Measurements from ENCODE around the gene IL21R.

DNA sequence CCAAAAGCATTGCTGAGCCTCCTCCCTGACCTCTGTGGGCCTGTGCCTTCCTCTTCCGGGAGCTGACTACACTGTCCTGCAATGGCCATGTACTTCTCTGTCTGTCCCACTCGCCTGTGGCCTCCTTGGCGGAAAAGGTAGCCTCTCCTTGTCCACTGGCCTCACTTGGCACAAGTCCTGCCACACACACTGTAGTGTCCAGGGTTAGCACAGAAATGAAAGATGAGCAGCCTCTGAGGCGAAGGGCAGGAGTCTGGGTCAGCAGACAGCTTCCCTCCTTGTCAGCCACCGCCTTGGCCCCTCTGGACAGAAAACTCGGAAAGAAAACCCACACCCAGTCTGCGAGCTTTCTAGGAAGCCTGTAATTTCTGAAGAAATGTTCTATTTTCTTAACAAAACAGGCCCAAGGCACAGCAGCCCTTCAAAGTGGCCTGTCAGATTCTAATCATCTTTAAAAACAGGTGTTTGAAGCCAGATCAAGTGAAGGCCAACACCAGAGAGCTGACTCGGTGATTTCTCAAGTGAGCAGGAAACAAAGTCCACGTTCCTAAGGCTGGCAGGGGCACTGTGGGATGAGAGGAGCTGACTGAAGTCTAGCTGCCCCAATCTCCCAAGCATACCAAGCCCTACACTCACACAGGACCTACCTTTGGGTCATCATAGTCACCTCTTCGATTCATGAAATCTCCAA, 80.6 kb downstream of the IL21R start:
- TF ChIP-seq NFYA (IDR thresholded peaks at IDR 0.05; ENCODE audit: borderline replicate concordance, low read depth, low read length) (no peak), MYC (IDR thresholded peaks at IDR 0.05; ENCODE audit: insufficient read depth, insufficient read length, insufficient replicate concordance, low read length, severe bottlenecking) (no peak), CREB1 (IDR thresholded peaks at IDR 0.05; ENCODE audit: low read depth) (no peak)
- TF ChIP-seq, protein P1, sequence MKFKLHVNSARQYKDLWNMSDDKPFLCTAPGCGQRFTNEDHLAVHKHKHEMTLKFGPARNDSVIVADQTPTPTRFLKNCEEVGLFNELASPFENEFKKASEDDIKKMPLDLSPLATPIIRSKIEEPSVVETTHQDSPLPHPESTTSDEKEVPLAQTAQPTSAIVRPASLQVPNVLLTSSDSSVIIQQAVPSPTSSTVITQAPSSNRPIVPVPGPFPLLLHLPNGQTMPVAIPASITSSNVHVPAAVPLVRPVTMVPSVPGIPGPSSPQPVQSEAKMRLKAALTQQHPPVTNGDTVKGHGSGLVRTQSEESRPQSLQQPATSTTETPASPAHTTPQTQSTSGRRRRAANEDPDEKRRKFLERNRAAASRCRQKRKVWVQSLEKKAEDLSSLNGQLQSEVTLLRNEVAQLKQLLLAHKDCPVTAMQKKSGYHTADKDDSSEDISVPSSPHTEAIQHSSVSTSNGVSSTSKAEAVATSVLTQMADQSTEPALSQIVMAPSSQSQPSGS (IDR thresholded peaks at IDR 0.05; ENCODE audit: low read length) = no peak
- TF ChIP-seq, protein P2, sequence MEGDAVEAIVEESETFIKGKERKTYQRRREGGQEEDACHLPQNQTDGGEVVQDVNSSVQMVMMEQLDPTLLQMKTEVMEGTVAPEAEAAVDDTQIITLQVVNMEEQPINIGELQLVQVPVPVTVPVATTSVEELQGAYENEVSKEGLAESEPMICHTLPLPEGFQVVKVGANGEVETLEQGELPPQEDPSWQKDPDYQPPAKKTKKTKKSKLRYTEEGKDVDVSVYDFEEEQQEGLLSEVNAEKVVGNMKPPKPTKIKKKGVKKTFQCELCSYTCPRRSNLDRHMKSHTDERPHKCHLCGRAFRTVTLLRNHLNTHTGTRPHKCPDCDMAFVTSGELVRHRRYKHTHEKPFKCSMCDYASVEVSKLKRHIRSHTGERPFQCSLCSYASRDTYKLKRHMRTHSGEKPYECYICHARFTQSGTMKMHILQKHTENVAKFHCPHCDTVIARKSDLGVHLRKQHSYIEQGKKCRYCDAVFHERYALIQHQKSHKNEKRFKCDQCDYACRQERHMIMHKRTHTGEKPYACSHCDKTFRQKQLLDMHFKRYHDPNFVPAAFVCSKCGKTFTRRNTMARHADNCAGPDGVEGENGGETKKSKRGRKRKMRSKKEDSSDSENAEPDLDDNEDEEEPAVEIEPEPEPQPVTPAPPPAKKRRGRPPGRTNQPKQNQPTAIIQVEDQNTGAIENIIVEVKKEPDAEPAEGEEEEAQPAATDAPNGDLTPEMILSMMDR (IDR thresholded peaks at IDR 0.05 in 2 of 3, conservative IDR thresholded peaks at IDR 0.05 in 1 of 3; ENCODE audit: control insufficient read depth in 2 of 3, extremely low read depth in 1 of 3, insufficient read depth in 1 of 3, low read depth in 3 of 3, low read length in 3 of 3) = no peak
